Measurements from ENCODE around the gene ZNF521. TPM values are rescaled to one million over a fixed set of nuclear protein-coding genes. Genes with fewer than 3 reads are reported as not detected.

Gene ZNF521
- total RNA-seq, 2 donors from 2014 or later = 12.7 to 41.5 TPM

GRCh38 chr18:25089470-25089869 lies 262.5 kb downstream of the ZNF521 start:
- H3K27me3 ChIP-seq (replicated peaks; ENCODE audit: insufficient read depth) = no peaks in the 10 kb centered on the region
- intact Hi-C loops (cut with DNase I) = no loop called here
- no peak overlapping the region for H3K4me3 ChIP-seq
- H3K4me1 ChIP-seq (replicated peaks) = no peaks in the 10 kb centered on the region
- DNase-seq (ENCODE audit: low spot score) = no peak
- no peak overlapping the region for H3K27ac ChIP-seq
- no peaks in the 10 kb centered on the region for H3K36me3 ChIP-seq
- WGBS = 85% methylated on average over 6 of the region's 6 CpGs
- TF ChIP-seq POLR2A (IDR thresholded peaks at IDR 0.05) = no peak
- no peak for TF ChIP-seq CTCF (IDR thresholded peaks at IDR 0.05)
- no peak for TF ChIP-seq POLR2AphosphoS5 (IDR thresholded peaks at IDR 0.05)
- no peaks in the 10 kb centered on the region for H3K9me3 ChIP-seq

- no peaks in the 10 kb centered on the region for H3K9me3 ChIP-seq
- WGBS = 98% methylated on average over 2 of the region's 2 CpGs
- no peak overlapping the region for H3K27ac ChIP-seq
- intact Hi-C loops (cut with DNase I) = no loop called here
- no peak for DNase-seq (ENCODE audit: low spot score)
- no peaks in the 10 kb centered on the region for H3K27me3 ChIP-seq (replicated peaks; ENCODE audit: insufficient read depth)
- TF ChIP-seq POLR2A (IDR thresholded peaks at IDR 0.05) (no peak), POLR2AphosphoS5 (IDR thresholded peaks at IDR 0.05) (no peak), CTCF (IDR thresholded peaks at IDR 0.05) (no peak)
- H3K4me3 ChIP-seq = no peak overlapping the region
- no peaks in the 10 kb centered on the region for H3K4me1 ChIP-seq (replicated peaks)
- H3K36me3 ChIP-seq = no peaks in the 10 kb centered on the region
Measured at GRCh38 chr18:25086876-25087275, 265.1 kb downstream of the ZNF521 start.

- no peaks in the 10 kb centered on the region for H3K4me1 ChIP-seq (replicated peaks)
- H3K27ac ChIP-seq = no peak overlapping the region
- no peaks in the 10 kb centered on the region for H3K27me3 ChIP-seq (replicated peaks; ENCODE audit: insufficient read depth)
- no peaks in the 10 kb centered on the region for H3K36me3 ChIP-seq
- no peak for DNase-seq (ENCODE audit: low spot score)
- H3K4me3 ChIP-seq = no peak overlapping the region
- WGBS = 96% methylated on average over 8 of the region's 8 CpGs
- intact Hi-C loops (cut with DNase I) = no loop called here
- TF ChIP-seq POLR2AphosphoS5 (IDR thresholded peaks at IDR 0.05) = no peak
- TF ChIP-seq CTCF (IDR thresholded peaks at IDR 0.05) = no peak
- TF ChIP-seq POLR2A (IDR thresholded peaks at IDR 0.05) = no peak
- H3K9me3 ChIP-seq = no peaks in the 10 kb centered on the region
Measured at GRCh38 chr18:25081001-25081400, 271.0 kb downstream of the ZNF521 start.

- intact Hi-C loops (cut with DNase I) = no loop called here
- Histone ChIP-seq H3K27me3 (replicated peaks; ENCODE audit: insufficient read depth) (no peaks in the 10 kb centered on the region), H3K4me1 (replicated peaks) (no peaks in the 10 kb centered on the region), H3K9me3 (no peaks in the 10 kb centered on the region), H3K4me3 (no peak overlapping the region), H3K36me3 (no peaks in the 10 kb centered on the region), H3K27ac (no peak overlapping the region)
- 33% methylated on average over 10 of the region's 10 CpGs for WGBS
- no peak for DNase-seq (ENCODE audit: low spot score)
- TF ChIP-seq POLR2A (IDR thresholded peaks at IDR 0.05) (no peak), POLR2AphosphoS5 (IDR thresholded peaks at IDR 0.05) (no peak), CTCF (IDR thresholded peaks at IDR 0.05) (no peak)
Measured at GRCh38 chr18:25080211-25080610, 271.8 kb downstream of the ZNF521 start.

- H3K36me3 ChIP-seq = no peaks in the 10 kb centered on the region
- intact Hi-C loops (cut with DNase I) = no loop called here
- no peak for TF ChIP-seq POLR2A (IDR thresholded peaks at IDR 0.05)
- no peak for TF ChIP-seq CTCF (IDR thresholded peaks at IDR 0.05)
- TF ChIP-seq POLR2AphosphoS5 (IDR thresholded peaks at IDR 0.05) = no peak
- 87% methylated on average over 18 of the region's 18 CpGs for WGBS
- no peak for DNase-seq (ENCODE audit: low spot score)
- no peaks in the 10 kb centered on the region for H3K4me1 ChIP-seq (replicated peaks)
- no peaks in the 10 kb centered on the region for H3K9me3 ChIP-seq
- no peaks in the 10 kb centered on the region for H3K27me3 ChIP-seq (replicated peaks; ENCODE audit: insufficient read depth)
- H3K27ac ChIP-seq = no peak overlapping the region
- H3K4me3 ChIP-seq = no peak overlapping the region
Measured at GRCh38 chr18:25077944-25078723, 273.8 kb downstream of the ZNF521 start.
